K562 (cell line): ENCODE measurements around the gene COQ8B. TPM values are rescaled to one million over a fixed set of nuclear protein-coding genes. Genes with fewer than 3 reads are reported as not detected.

Experiments
- ATAC-seq: fragments of 200-7000 bp; cut with Tn5 transposase; 3 replicates; pipeline ENCODE4 v1.9.1; 2020; ENCODE audit warnings: moderate library complexity
- BruUV-seq: library from RNA; stranded (reverse); fragments of 400-500 nt; replicated peaks from 2 replicates; lab custom pipeline; 2021; lab: Mats Ljungman, UMichigan
- CTCF ChIA-PET: fragments of 300-600 bp; formaldehyde crosslinking; extraction: SDS; loops from one replicate; lab custom pipeline; 2021; ENCODE audit warnings: low intra/inter-chr PET ratio; lab: Yijun Ruan, JAX
- POLR2A ChIA-PET: fragments of 300-600, 350-650 bp; sonication (Branson Sonifier 250); formaldehyde crosslinking; extraction: SDS; loops from one replicate; lab custom pipeline; 2021; ENCODE audit warnings: antibody characterized with exemption, inconsistent platforms; lab: Yijun Ruan, JAX
- DNase-seq, 4 experiments: peaks; one replicate each; pipeline versions ENCODE4 v3.0.0 to v3.0.0-alpha.2; 2011 to 2018; ENCODE audit warnings: low spot score in 3 of 4, mixed read lengths in 3 of 4; ENCODE audit errors: extremely low read depth in 1 of 4
- FAIRE-seq: peaks from 2 replicates; lab custom pipeline; 2011; peaks lifted over from hg19 to GRCh38; lab: Jason Lieb, UNC
- H2AFZ ChIP-seq: 2 replicates; pipeline ENCODE4 v1.6.0; 2011; ENCODE audit warnings: low read depth, low read length, control low read depth, inconsistent platforms
- H3K27ac ChIP-seq: fragments of 200-600 bp; 3 replicates; pipeline ENCODE4 v1.8.0; 2011; ENCODE audit warnings: low read depth, mild to moderate bottlenecking, control low read depth, inconsistent platforms, low read length, moderate library complexity, mixed read lengths; ENCODE audit errors: extremely low read depth
- H3K27me3 ChIP-seq, 2 experiments: fragments of 300-600 bp in 1 of 2; 2 replicates in 1 of 2; 3 replicates in 1 of 2; pipeline versions ENCODE4 v1.6.0 to v1.8.0; 2011; ENCODE audit warnings: inconsistent platforms in 2 of 2, low read length in 2 of 2, mild to moderate bottlenecking in 1 of 2, mixed read lengths in 1 of 2, moderate library complexity in 1 of 2; ENCODE audit not compliant: control insufficient read depth in 2 of 2, insufficient read depth in 2 of 2
- H3K36me3 ChIP-seq: fragments of 300-600 bp; 3 replicates; pipeline ENCODE4 v1.8.0; 2011; ENCODE audit warnings: mild to moderate bottlenecking, low read length, inconsistent platforms; ENCODE audit not compliant: control insufficient read depth, insufficient read depth
- H3K4me1 ChIP-seq, 2 experiments: fragments of 200-600 bp in 1 of 2; replicated peaks in 1 of 2; 2 replicates in 1 of 2; 3 replicates in 1 of 2; pipeline versions ENCODE4 v1.5.1 to v1.8.0; 2011; ENCODE audit warnings: inconsistent platforms in 2 of 2, low read length in 2 of 2, mild to moderate bottlenecking in 1 of 2, mixed read lengths in 1 of 2, moderate library complexity in 1 of 2; ENCODE audit not compliant: control insufficient read depth in 2 of 2, insufficient read depth in 2 of 2
- H3K4me2 ChIP-seq: 2 replicates; pipeline ENCODE4 v1.6.1; 2011; ENCODE audit warnings: low read length, control low read depth, inconsistent platforms, mixed read lengths; ENCODE audit not compliant: insufficient read depth
- H3K4me3 ChIP-seq: fragments of 200-600 bp; sonication (generic), shearing (Covaris generic); 2 replicates; pipeline ENCODE4 v1.5.1; 2016; ENCODE audit warnings: control low read depth, inconsistent platforms
- H3K79me2 ChIP-seq: fragments of 200-600 bp; 3 replicates; pipeline ENCODE4 v1.8.0; 2011; ENCODE audit warnings: low read length, inconsistent platforms; ENCODE audit not compliant: control insufficient read depth, insufficient read depth
- H3K9ac ChIP-seq, 2 experiments: 2 replicates each; pipeline versions ENCODE4 v1.6.0 to v1.6.1; 2011; ENCODE audit warnings: low read depth in 2 of 2, low read length in 2 of 2, control low read depth in 1 of 2, inconsistent platforms in 1 of 2, mild to moderate bottlenecking in 1 of 2, mixed read lengths in 1 of 2; ENCODE audit not compliant: insufficient read depth in 1 of 2
- H3K9me1 ChIP-seq: one replicate; pipeline ENCODE4 v1.6.0; 2011; ENCODE audit warnings: inconsistent platforms, mild to moderate bottlenecking, low read length, moderate library complexity; ENCODE audit not compliant: control insufficient read depth, insufficient read depth
- H3K9me3 ChIP-seq: replicated peaks from 2 replicates; pipeline ENCODE4 v1.5.1; 2011; ENCODE audit warnings: low read depth, low read length, inconsistent platforms; ENCODE audit not compliant: control insufficient read depth, insufficient read depth
- H4K20me1 ChIP-seq: replicated peaks from 2 replicates; pipeline ENCODE4 v1.6.1; 2011; ENCODE audit warnings: low read length, inconsistent platforms, mixed read lengths; ENCODE audit not compliant: control insufficient read depth, insufficient read depth
- BCL6 ChIP-seq: fragments of 250-450 bp; sonication (Bioruptor Pico); IDR thresholded peaks from 2 replicates; pipeline ENCODE4 v1.4.0; 2020
- KLF10 ChIP-seq: fragments of 250-450 bp; sonication (Bioruptor Pico); IDR thresholded peaks from 2 replicates; pipeline ENCODE4 v1.6.1; 2021; ENCODE audit warnings: matching md5 sums
- SMARCC2 ChIP-seq: fragments of 450-650 bp; IDR thresholded peaks from 2 replicates; pipeline ENCODE4 v1.6.1; 2017; ENCODE audit warnings: antibody characterized with exemption, moderate library complexity, mild to moderate bottlenecking, low read depth
- TAF9B ChIP-seq: fragments of 450-650 bp; IDR thresholded peaks from 2 replicates; pipeline ENCODE4 v1.6.1; 2018; ENCODE audit warnings: mild to moderate bottlenecking; ENCODE audit not compliant: partially characterized antibody
- TAL1 ChIP-seq: fragments of 450-650 bp; IDR thresholded peaks from 2 replicates; pipeline ENCODE4 v1.6.1; 2016; ENCODE audit warnings: mild to moderate bottlenecking
- TCF7 ChIP-seq: sonication (generic); IDR thresholded peaks from 2 replicates; pipeline ENCODE4 v1.6.1; 2016; ENCODE audit warnings: antibody characterized with exemption, borderline replicate concordance
- ZBED1 ChIP-seq: IDR thresholded peaks from 2 replicates; pipeline ENCODE4 v1.6.1; 2014
- ZNF324 ChIP-seq: fragments of 250-450 bp; sonication (Bioruptor Pico); IDR thresholded peaks from 2 replicates; pipeline ENCODE4 v1.4.0; 2020; ENCODE audit warnings: mild to moderate bottlenecking
- WGBS: fragments of 100-300 bp; shearing (Covaris generic); methylation state at CpG from one replicate; pipeline ENCODE4 v1.1.6; 2016; ENCODE audit warnings: low coverage, mixed read lengths; ENCODE audit not compliant: insufficient coverage; ENCODE audit errors: missing lambda C conversion rate; 5-methylcytosine and 5-hydroxymethylcytosine counted together
- in situ Hi-C: fragments of 300-500 bp; cut with MboI; formaldehyde crosslinking; loops from 4 replicates; pipeline ENCODE4 v1.15.0; 2018; ENCODE audit warnings: inconsistent platforms, mixed read lengths
- intact Hi-C: fragments of 100-400 bp; cut with micrococcal nuclease; formaldehyde crosslinking; loops from 2 replicates; pipeline ENCODE4 v1.14.2; 2022
- polyA plus RNA-seq, 8 experiments: library from polyadenylated mRNA; depleted of rRNA in 4 of 8; stranded (reverse) in 5 of 8; unstranded in 3 of 8; fragments of >200 nt; fragmentation: Nextera tagmentation in 2 of 8; fragmentation: Illumina TruSeq in 1 of 8; extraction: Ambion mirVana in 2 of 8; extraction: Trizol in 1 of 8; gene quantifications; 2 replicates each; pipeline versions ENCODE4 v1.2.1 to v1.2.3, GENCODE V29; 2011 to 2014; ENCODE audit warnings: inconsistent platforms in 1 of 8, missing spikeins in 1 of 8
- total RNA-seq, 7 experiments: library from RNA; depleted of rRNA in 6 of 7; stranded (reverse); fragments of >200 nt in 6 of 7; fragmentation: Illumina TruSeq in 2 of 7; extraction: Trizol in 2 of 7; gene quantifications; 2 replicates each; pipeline versions ENCODE4 v1.2.1 to v1.2.3, GENCODE V29; 2011 to 2021; ENCODE audit warnings: low replicate concordance in 1 of 7
- TF ChIP-seq, protein P1 (sequence below): sonication (generic); formaldehyde crosslinking; IDR thresholded peaks from 2 replicates; pipeline ENCODE4 v1.8.1; 2022; ENCODE audit warnings: missing genetic modification reagents
- TF ChIP-seq, protein P2 (sequence below): fragments of 450-650 bp; formaldehyde crosslinking; IDR thresholded peaks from 2 replicates; pipeline ENCODE4 v1.4.0; 2020; ENCODE audit warnings: mild to moderate bottlenecking, moderate library complexity

COQ8B gene
- total and polyA plus RNA-seq, 9 of the 15 experiments (the other 6 are each of a cell fraction or from before 2014, with no cell fraction given), result 0.41 to 32.3 (median 12.9) TPM

DNA sequence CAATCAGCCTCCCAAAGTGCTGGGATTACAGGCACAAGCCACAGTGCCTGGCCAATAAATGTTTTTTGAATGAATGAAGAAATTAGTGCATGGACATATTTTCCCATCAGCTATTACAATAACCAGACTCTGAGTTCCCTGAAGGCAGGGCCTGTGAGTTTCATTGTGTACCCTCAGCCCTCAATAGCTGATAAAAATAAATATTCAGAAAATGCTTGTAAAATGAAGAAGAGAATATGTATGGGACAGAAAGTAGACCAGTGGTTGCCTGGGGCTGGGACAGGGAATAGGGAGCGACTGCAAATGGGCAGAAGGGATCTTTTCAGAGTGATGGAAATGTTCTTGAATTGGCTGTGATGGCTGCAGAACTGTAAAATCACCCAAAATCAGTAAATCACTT, 55.1 kb downstream of the COQ8B start:
- Histone ChIP-seq H3K27ac (no peak overlapping the region), H3K36me3 (peaks cover under 1% of the 10 kb centered on the region; the same call in 2 of the 3 replicates), H4K20me1 (no peaks in the 10 kb centered on the region), H3K9me1 (no peaks in the 10 kb centered on the region), H2AFZ (0 out of 2 replicates have a peak overlapping the region, but pooled peaks have one; percentile 24), H3K9ac (no peak overlapping the region), H3K4me1 (peaks cover 34 to 42% of the 10 kb centered on the region in 2 experiments), H3K4me3 (no peak overlapping the region), H3K27me3 (no peaks in the 10 kb centered on the region), H3K79me2 (no peaks in the 10 kb centered on the region; the same call in 2 of the 3 replicates), H3K9me3 (no peaks in the 10 kb centered on the region), H3K4me2 (no peak overlapping the region)
- POLR2A ChIA-PET, result no interaction called here
- no peak for DNase-seq
- no TSS peak for BruUV-seq
- FAIRE-seq, result no peak
- TF ChIP-seq TAL1, result no peak
- CTCF ChIA-PET, result interaction anchor here (2.5 kb wide), 1 partner anchor 41 kb away, joined by 21 read pairs; no protein-coding TSS in a partner anchor
- 70% methylated on average over 1 of the region's 1 CpG for WGBS
- no peak for ATAC-seq
- intact Hi-C loops (loop anchor here (1.0 to 5.0 kb wide), 4 partner anchors 41 to 161 kb away; no protein-coding TSS in a partner anchor), in situ Hi-C loops (no loop called here)

DNA sequence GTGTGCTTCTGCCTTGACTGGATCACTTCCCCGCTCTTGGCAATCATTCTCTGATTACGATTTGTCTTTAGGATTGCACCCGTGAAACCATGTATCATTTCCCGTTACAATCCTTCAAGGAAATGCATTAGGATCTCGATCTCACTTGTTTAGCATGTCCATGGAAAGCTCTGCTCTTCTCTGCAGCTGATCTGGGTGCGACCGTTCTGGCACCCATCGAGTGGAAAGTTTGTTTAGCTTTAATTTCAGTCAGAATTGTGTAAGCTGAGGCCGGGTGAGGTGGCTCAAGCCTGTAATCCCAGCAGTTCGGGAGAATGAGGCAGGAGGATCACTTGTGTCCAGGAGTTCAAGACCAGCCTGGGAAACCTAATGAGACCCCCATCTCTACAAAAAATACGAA, 57.1 kb downstream of the COQ8B start:
- Histone ChIP-seq H3K4me2 (no peak overlapping the region), H3K36me3 (no peaks in the 10 kb centered on the region), H2AFZ (peak overlapping the region; percentile 1; the same call in 1 of the 2 replicates), H3K9me1 (no peaks in the 10 kb centered on the region), H3K27me3 (no peaks in the 10 kb centered on the region), H3K4me1 (peaks cover 14 to 26% of the 10 kb centered on the region in 2 experiments), H4K20me1 (no peaks in the 10 kb centered on the region), H3K9ac (no peak overlapping the region), H3K79me2 (no peaks in the 10 kb centered on the region; the same call in 2 of the 3 replicates), H3K9me3 (no peaks in the 10 kb centered on the region), H3K4me3 (no peak overlapping the region), H3K27ac (no peak overlapping the region)
- no peak for ATAC-seq
- CTCF ChIA-PET, result no interaction called here
- no peak for DNase-seq
- WGBS, result 57% methylated on average over 11 of the region's 11 CpGs
- POLR2A ChIA-PET, result interaction anchor here (1.3 kb wide), 1 partner anchor 9 kb away, joined by 3 read pairs; no protein-coding TSS in a partner anchor
- no TSS peak for BruUV-seq
- no peak for FAIRE-seq
- intact Hi-C loops (no loop called here), in situ Hi-C loops (loop anchor here (5.0 kb wide), 1 partner anchor 483 kb away; no protein-coding TSS in a partner anchor)
- no peak for TF ChIP-seq SMARCC2
- TF ChIP-seq ZBED1, result no peak
- no peak for TF ChIP-seq KLF10 (CRISPR knock-in tag)
- no peak for TF ChIP-seq TAF9B
- TF ChIP-seq ZNF324 (CRISPR knock-in tag), result no peak
- no peak for TF ChIP-seq BCL6 (CRISPR knock-in tag)
- TF ChIP-seq TCF7, result no peak
- TF ChIP-seq, protein P1, sequence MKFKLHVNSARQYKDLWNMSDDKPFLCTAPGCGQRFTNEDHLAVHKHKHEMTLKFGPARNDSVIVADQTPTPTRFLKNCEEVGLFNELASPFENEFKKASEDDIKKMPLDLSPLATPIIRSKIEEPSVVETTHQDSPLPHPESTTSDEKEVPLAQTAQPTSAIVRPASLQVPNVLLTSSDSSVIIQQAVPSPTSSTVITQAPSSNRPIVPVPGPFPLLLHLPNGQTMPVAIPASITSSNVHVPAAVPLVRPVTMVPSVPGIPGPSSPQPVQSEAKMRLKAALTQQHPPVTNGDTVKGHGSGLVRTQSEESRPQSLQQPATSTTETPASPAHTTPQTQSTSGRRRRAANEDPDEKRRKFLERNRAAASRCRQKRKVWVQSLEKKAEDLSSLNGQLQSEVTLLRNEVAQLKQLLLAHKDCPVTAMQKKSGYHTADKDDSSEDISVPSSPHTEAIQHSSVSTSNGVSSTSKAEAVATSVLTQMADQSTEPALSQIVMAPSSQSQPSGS (CRISPR knock-in tag), result no peak
- TF ChIP-seq, protein P2, sequence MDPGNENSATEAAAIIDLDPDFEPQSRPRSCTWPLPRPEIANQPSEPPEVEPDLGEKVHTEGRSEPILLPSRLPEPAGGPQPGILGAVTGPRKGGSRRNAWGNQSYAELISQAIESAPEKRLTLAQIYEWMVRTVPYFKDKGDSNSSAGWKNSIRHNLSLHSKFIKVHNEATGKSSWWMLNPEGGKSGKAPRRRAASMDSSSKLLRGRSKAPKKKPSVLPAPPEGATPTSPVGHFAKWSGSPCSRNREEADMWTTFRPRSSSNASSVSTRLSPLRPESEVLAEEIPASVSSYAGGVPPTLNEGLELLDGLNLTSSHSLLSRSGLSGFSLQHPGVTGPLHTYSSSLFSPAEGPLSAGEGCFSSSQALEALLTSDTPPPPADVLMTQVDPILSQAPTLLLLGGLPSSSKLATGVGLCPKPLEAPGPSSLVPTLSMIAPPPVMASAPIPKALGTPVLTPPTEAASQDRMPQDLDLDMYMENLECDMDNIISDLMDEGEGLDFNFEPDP, result no peak
